BLaER1 (cell line): Measurements from ENCODE around the gene KIF18A.

Experiments
- H3K27ac ChIP-seq: shearing (Covaris generic); formaldehyde crosslinking; 2 replicates; pipeline ENCODE4 v1.8.1; 2022
- H3K27me3 ChIP-seq: shearing (Covaris generic); formaldehyde crosslinking; 2 replicates; pipeline ENCODE4 v1.8.1; 2022
- H3K36me3 ChIP-seq: shearing (Covaris generic); formaldehyde crosslinking; 2 replicates; pipeline ENCODE4 v1.8.1; 2022
- H3K4me1 ChIP-seq: shearing (Covaris generic); formaldehyde crosslinking; 2 replicates; pipeline ENCODE4 v1.8.1; 2022
- H3K4me2 ChIP-seq: shearing (Covaris generic); formaldehyde crosslinking; 2 replicates; pipeline ENCODE4 v1.8.1; 2022
- H3K4me3 ChIP-seq: shearing (Covaris generic); formaldehyde crosslinking; 2 replicates; pipeline ENCODE4 v1.8.1; 2022
- H3K9ac ChIP-seq: shearing (Covaris generic); formaldehyde crosslinking; 2 replicates; pipeline ENCODE4 v1.8.1; 2022
- H3K9me3 ChIP-seq: shearing (Covaris generic); formaldehyde crosslinking; 2 replicates; pipeline ENCODE4 v1.8.1; 2022
- H4K20me1 ChIP-seq: shearing (Covaris generic); formaldehyde crosslinking; 2 replicates; pipeline ENCODE4 v1.8.1; 2022
- Cebpa-rat ChIP-seq: shearing (Covaris generic); IDR thresholded peaks from 2 replicates; pipeline ENCODE4 v1.8.1; 2022

KIF18A gene

GRCh38 chr11:27973851-27974536, 134.0 kb downstream of the KIF18A start:
- no peaks in the 10 kb centered on the region for H4K20me1 ChIP-seq
- no peaks in the 10 kb centered on the region for H3K4me1 ChIP-seq
- no peak overlapping the region for H3K27ac ChIP-seq
- no peak overlapping the region for H3K4me2 ChIP-seq
- no peak overlapping the region for H3K4me3 ChIP-seq
- no peak for TF ChIP-seq Cebpa-rat
- H3K27me3 ChIP-seq, result no peaks in the 10 kb centered on the region
- no peaks in the 10 kb centered on the region for H3K9me3 ChIP-seq
- no peak overlapping the region for H3K9ac ChIP-seq
- no peaks in the 10 kb centered on the region for H3K36me3 ChIP-seq

- Histone ChIP-seq H3K9me3 (no peaks in the 10 kb centered on the region), H3K4me1 (no peaks in the 10 kb centered on the region), H3K36me3 (no peaks in the 10 kb centered on the region), H4K20me1 (no peaks in the 10 kb centered on the region), H3K27me3 (no peaks in the 10 kb centered on the region), H3K27ac (no peak overlapping the region), H3K4me3 (no peak overlapping the region), H3K4me2 (no peak overlapping the region), H3K9ac (no peak overlapping the region)
- no peak for TF ChIP-seq Cebpa-rat
Measured at GRCh38 chr11:27972522-27973170, 135.3 kb downstream of the KIF18A start.

DNA sequence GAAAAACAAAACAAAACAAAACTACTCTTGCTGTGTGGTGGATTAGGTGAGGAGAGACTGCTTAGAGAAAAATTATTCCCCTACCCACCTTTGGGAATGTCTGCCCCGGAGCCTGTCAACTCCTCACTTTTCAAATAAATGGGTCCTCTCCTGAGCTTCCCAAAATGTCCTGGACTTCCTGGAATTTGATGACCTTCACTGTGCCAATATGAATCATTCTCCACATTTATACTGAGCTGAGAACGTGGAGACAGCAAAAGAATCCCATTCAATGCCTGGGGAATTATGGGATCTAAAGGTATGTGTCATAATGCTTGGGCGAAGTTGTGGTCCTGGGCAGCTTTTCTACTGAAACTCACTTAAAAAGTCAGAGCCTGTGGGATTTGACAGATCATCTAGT, 136.8 kb downstream of the KIF18A start:
- H3K27ac ChIP-seq, result no peak overlapping the region
- H3K9ac ChIP-seq, result no peak overlapping the region
- H3K4me1 ChIP-seq, result no peaks in the 10 kb centered on the region
- no peaks in the 10 kb centered on the region for H3K27me3 ChIP-seq
- H3K9me3 ChIP-seq, result no peaks in the 10 kb centered on the region
- no peak for TF ChIP-seq Cebpa-rat
- no peak overlapping the region for H3K4me3 ChIP-seq
- H4K20me1 ChIP-seq, result no peaks in the 10 kb centered on the region
- no peak overlapping the region for H3K4me2 ChIP-seq
- H3K36me3 ChIP-seq, result no peaks in the 10 kb centered on the region
